ENCODE measurements around the gene POLRMT.

DNA sequence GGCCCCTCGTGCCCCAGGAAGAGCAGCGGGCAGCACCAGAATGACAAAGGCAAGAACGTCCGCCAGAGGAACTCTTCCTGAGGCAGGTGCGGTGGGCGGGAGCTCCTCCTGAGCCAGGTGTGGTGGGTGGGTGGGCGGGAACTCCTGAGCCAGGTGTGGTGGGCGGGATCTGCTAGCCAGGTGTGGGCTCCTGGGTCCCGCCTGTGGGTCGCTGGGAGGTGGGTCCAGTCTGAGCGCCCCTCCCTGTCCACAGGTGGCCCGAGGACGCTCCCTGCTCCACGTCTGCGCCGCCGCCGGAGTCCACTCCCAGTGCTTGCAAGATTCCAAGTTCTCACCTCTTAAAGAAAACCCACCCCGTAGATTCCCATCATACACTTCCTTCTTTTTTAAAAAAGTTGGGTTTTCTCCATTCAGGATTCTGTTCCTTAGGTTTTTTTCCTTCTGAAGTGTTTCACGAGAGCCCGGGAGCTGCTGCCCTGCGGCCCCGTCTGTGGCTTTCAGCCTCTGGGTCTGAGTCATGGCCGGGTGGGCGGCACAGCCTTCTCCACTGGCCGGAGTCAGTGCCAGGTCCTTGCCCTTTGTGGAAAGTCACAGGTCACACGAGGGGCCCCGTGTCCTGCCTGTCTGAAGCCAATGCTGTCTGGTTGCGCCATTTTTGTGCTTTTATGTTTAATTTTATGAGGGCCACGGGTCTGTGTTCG lies 50.7 kb downstream of the POLRMT start:
- TF ChIP-seq, protein P1, sequence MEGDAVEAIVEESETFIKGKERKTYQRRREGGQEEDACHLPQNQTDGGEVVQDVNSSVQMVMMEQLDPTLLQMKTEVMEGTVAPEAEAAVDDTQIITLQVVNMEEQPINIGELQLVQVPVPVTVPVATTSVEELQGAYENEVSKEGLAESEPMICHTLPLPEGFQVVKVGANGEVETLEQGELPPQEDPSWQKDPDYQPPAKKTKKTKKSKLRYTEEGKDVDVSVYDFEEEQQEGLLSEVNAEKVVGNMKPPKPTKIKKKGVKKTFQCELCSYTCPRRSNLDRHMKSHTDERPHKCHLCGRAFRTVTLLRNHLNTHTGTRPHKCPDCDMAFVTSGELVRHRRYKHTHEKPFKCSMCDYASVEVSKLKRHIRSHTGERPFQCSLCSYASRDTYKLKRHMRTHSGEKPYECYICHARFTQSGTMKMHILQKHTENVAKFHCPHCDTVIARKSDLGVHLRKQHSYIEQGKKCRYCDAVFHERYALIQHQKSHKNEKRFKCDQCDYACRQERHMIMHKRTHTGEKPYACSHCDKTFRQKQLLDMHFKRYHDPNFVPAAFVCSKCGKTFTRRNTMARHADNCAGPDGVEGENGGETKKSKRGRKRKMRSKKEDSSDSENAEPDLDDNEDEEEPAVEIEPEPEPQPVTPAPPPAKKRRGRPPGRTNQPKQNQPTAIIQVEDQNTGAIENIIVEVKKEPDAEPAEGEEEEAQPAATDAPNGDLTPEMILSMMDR (optimal IDR thresholded peaks at IDR 0.05 in 1 of 3, IDR thresholded peaks at IDR 0.05 in 1 of 3, conservative IDR thresholded peaks at IDR 0.05 in 1 of 3; ENCODE audit: extremely low read depth in 1 of 3, insufficient read depth in 2 of 3, low read length in 3 of 3): no peak
- no peak for TF ChIP-seq EZH2 (IDR thresholded peaks at IDR 0.05; ENCODE audit: low read length)
